ENCODE data around the gene DEK. TPM values are rescaled to one million over a fixed set of nuclear protein-coding genes. Genes with fewer than 3 reads are reported as not detected.
"Not testable (repeated sequence)": the region's sequence is repeated elsewhere in the genome, so short reads cannot be mapped to it uniquely, and the experiment has no call there.

DEK gene
- total RNA-seq, 4 donors from 2014 or later = 69.5 to 106 (median 93.0) TPM

DNA sequence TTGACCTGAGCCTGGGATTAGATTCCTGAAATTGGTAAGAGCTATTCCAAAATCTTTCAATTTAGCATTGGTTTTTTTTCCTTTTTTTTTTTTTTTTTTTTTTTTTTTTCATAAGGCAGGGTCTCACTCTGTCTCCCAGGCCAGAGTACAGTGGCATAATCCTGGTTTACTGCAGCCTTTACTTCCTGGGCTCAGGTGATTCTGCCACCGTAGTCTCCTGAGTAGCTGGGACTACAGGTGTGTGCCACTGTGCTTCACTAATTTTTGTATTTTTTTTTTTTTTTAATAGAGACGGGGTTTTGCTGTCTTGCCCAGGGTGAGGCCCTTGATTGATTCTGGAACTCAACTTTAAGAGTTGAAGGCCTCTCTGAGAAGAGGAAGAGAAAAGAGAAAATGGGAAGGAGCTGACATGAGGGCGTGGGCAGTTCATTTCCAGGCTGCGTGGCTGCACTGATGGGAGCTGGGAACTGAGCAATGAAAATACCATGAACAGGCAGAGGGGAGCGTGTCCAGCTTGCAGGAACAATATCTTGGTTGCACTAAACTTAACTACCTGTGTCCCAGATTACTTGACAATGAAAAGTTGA is 84.5 kb downstream of the DEK start:
- Histone ChIP-seq H3K4me1 (no peaks in the 10 kb centered on the region), H3K9me3 (no peaks in the 10 kb centered on the region), H3K27ac (peak overlapping the region in 1 of 4 donors; percentile 8), H3K27me3 (no peaks in the 10 kb centered on the region), H3K36me3 (peaks cover 0 to 39% (median 0%) of the 10 kb centered on the region in 3 donors), H3K4me3 (no peak overlapping the region)
- intact Hi-C loops (cut with DNase I) = no loop called here
- DNase-seq = no peak
- TF ChIP-seq CTCF (IDR thresholded peaks at IDR 0.05) (no peak), POLR2A (IDR thresholded peaks at IDR 0.05) (no peak)
- 88 to 94% methylated on average over 4 of the region's 5 CpGs for WGBS, 2 donors

DNA sequence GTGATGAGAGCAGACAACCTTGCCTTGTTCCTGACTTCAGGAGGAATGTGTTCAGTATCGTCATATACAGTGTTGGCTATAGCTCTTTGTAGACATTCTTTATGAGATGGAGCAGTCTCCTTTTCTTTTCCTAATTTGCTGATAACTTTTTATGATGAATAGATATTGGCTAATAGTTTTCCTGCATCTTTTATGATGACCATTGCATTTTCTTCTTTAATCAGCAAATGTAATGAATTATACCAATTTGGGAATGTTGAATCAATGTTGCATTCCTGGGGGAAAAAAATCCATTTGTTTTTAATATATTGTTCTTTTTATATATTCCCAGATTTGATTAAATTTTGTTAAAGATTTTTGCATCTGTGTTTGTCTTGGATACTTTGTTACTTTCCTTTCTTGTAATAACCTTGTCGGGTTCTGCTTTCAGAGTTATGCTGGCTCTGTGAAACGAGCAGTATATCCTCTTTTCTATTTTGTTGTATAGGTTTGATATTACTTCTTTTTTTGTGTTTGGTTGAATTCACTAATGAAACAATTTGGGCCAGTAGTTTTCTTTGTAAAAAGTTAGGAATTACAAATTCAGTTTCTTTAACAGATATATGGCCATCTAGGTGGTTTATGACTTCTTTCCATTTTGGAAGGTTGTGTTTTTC is 85.2 kb downstream of the DEK start:
- TF ChIP-seq POLR2A (IDR thresholded peaks at IDR 0.05) (no peak), CTCF (IDR thresholded peaks at IDR 0.05) (no peak)
- H3K4me3 ChIP-seq = no peak overlapping the region
- 90 to 91% methylated on average over 3 of the region's 3 CpGs for WGBS, 2 donors
- H3K36me3 ChIP-seq = peaks cover 0 to 44% (median 0%) of the 10 kb centered on the region in 3 donors
- no peaks in the 10 kb centered on the region for H3K9me3 ChIP-seq
- H3K27ac ChIP-seq = no peak overlapping the region
- intact Hi-C loops (cut with DNase I) = no loop called here
- DNase-seq = no peak
- H3K27me3 ChIP-seq = no peaks in the 10 kb centered on the region
- H3K4me1 ChIP-seq = no peaks in the 10 kb centered on the region

- intact Hi-C loops (cut with DNase I) = no loop called here
- H3K27ac ChIP-seq = no peak overlapping the region
- 87% methylated on average over 4 of the region's 4 CpGs for WGBS, 2 donors
- no peaks in the 10 kb centered on the region for H3K4me1 ChIP-seq
- no peaks in the 10 kb centered on the region for H3K27me3 ChIP-seq
- H3K9me3 ChIP-seq = no peaks in the 10 kb centered on the region
- TF ChIP-seq POLR2A (IDR thresholded peaks at IDR 0.05) (no peak), CTCF (IDR thresholded peaks at IDR 0.05) (no peak)
- DNase-seq = no peak
- peaks cover 0 to 60% (median 0%) of the 10 kb centered on the region in 3 donors for H3K36me3 ChIP-seq
- H3K4me3 ChIP-seq = no peak overlapping the region
Observed at GRCh38 chr6:18177286-18177965, 86.9 kb downstream of the DEK start.

DNA sequence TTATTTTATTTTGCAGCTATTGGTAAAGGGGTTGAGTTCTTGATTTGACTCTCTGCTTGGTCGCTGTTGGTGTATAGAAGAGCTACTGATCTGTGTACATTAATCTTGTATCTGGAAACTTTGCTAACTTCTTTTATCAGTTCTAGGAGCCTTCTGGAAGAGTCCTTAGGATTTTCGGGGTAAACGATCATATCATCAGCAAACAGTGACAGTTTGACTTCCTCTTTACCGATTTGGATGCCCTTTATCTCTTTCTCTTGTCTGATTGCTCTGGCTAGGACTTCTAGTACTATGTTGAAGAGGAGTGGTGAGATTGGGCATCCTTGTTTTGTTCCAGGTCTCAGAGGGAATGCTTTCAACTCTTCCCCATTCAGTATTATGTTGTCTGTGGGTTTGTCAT is 88.1 kb downstream of the DEK start:
- DNase-seq; H3K9me3 ChIP-seq; H3K4me3 ChIP-seq; intact Hi-C loops (cut with DNase I); H3K4me1 ChIP-seq; H3K27me3 ChIP-seq; H3K27ac ChIP-seq: not testable (repeated sequence)
- 83 to 84% methylated on average over 4 of the region's 4 CpGs for WGBS, 2 donors
- H3K36me3 ChIP-seq = peaks cover 0 to 71% (median 0%) of the 10 kb centered on the region in 3 donors

Small RNA genes lying within 50 kb of the gene (small RNA-seq; reads per million reads assigned to genes)
- gene AL138825.1 (0 reads per million in 4 donors), gene RF00019 (0 reads per million in 4 donors), gene RNU6-263P (0 reads per million in 4 donors)

Other genes with a start within 250 kb of the DEK start
- 1 to 10 TPM in 3 of 4 donors, under 1 TPM in 1; 0.49 to 1.8 (median 1.3) TPM for gene NHLRC1, start 141.9 kb downstream of the DEK start, total RNA-seq
- gene TPMT, start 109.5 kb downstream of the DEK start, total RNA-seq = 10 to 100 TPM in 3 of 4 donors, 1 to 10 TPM in 1; 8.1 to 16.1 (median 12.7) TPM
- gene KDM1B, start 109.1 kb downstream of the DEK start, total RNA-seq = 10 to 100 TPM; 12.2 to 24.5 (median 18.2) TPM
- gene RNF144B, start 122.8 kb upstream of the DEK start, total RNA-seq = 10 to 100 TPM in 3 of 4 donors, 1 to 10 TPM in 1; 7.6 to 19.0 (median 12.5) TPM